ENCODE results near the gene DCDC2B. TPM values are rescaled to one million over a fixed set of nuclear protein-coding genes. Genes with fewer than 3 reads are reported as not detected.
A peak's percentile ranks its signal among the peaks of the same experiment; 100 is the strongest.

The DCDC2B gene
- total and polyA plus RNA-seq, 10 of the 15 experiments (the other 5 are each of a cell fraction or from before 2014, with no cell fraction given), result 0.12 to 0.21 (median 0.15) TPM; not detected in 7

DNA sequence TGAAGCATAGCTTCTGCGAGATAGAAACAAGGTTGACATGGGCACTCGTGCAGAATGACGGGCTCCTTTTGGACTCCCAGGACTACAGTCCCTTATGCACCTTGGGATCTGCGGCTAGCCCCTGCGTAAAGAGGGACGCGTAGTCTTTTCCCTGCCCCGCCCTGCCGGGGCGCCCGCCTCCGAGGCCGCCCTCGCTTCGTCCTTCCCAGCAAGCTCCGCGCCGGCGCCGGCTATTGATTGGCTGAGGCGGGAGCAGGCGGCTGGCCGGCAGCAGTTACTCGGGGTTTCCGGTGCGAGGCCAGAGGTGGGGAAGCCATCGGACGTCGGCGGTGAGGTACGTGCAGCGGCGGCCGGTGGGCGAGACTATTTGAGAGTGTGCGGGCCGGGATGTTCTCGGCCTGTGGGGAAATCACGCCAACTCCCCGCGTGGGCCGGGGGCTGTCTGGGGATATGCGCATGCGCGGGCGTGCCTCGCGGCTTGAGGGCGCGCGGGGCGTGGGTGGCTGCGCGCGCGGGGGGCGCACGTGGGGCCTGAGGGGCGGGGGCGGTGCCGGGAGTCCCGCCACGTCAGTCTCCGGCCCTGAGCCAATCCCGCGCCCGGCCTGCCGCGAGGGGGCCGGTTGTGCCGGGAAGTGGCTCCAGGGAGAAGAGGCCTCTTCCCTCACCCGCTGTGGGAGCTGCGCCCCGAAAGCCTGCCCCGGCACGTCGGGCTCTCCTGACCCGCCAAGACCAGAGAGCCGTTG, 29.3 kb upstream of the DCDC2B start, which contains the start of gene TXLNA (continued):
- TF ChIP-seq BHLHE40 (IDR thresholded peaks at IDR 0.05; ENCODE audit: borderline replicate concordance in 1 of 2, low read depth in 2 of 2, low read length in 1 of 2) (peak; percentile 89 to 96; a peak in 3 of 4 replicates), BACH1 (IDR thresholded peaks at IDR 0.05; ENCODE audit: borderline replicate concordance) (peak; percentile 99), EP300 (IDR thresholded peaks at IDR 0.05; ENCODE audit: borderline replicate concordance in 1 of 2, control insufficient read depth in 1 of 2, low read depth in 2 of 2, low read length in 2 of 2) (peak in 1 of 2 experiments; percentile 33; a peak in 1 of 4 replicates), MTA2 (IDR thresholded peaks at IDR 0.05; ENCODE audit: low read depth) (no peak), TAF1 (IDR thresholded peaks at IDR 0.05; ENCODE audit: borderline replicate concordance, low read depth, low read length) (peak; percentile 79; the same call in 1 of the 2 replicates), POLR2A (IDR thresholded peaks at IDR 0.05; ENCODE audit: low read depth, low read length) (peak; percentile 99), NFYB (IDR thresholded peaks at IDR 0.05; ENCODE audit: insufficient read depth, low read depth, low read length) (peak; percentile 91), MEF2A (IDR thresholded peaks at IDR 0.05; ENCODE audit: insufficient read depth, low read depth, low read length) (no peak), CBX3 (IDR thresholded peaks at IDR 0.05; ENCODE audit: borderline replicate concordance, low read depth) (no peak), SREBF1 (IDR thresholded peaks at IDR 0.05; ENCODE audit: low read length) (0 out of 2 replicates have a peak, but pooled peaks have one; percentile 7)
- TF ChIP-seq, protein P1, sequence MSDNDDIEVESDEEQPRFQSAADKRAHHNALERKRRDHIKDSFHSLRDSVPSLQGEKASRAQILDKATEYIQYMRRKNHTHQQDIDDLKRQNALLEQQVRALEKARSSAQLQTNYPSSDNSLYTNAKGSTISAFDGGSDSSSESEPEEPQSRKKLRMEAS (IDR thresholded peaks at IDR 0.05; ENCODE audit: low read depth, low read length), result no peak; the same call in none of the 2 replicates
- TF ChIP-seq, protein P2, sequence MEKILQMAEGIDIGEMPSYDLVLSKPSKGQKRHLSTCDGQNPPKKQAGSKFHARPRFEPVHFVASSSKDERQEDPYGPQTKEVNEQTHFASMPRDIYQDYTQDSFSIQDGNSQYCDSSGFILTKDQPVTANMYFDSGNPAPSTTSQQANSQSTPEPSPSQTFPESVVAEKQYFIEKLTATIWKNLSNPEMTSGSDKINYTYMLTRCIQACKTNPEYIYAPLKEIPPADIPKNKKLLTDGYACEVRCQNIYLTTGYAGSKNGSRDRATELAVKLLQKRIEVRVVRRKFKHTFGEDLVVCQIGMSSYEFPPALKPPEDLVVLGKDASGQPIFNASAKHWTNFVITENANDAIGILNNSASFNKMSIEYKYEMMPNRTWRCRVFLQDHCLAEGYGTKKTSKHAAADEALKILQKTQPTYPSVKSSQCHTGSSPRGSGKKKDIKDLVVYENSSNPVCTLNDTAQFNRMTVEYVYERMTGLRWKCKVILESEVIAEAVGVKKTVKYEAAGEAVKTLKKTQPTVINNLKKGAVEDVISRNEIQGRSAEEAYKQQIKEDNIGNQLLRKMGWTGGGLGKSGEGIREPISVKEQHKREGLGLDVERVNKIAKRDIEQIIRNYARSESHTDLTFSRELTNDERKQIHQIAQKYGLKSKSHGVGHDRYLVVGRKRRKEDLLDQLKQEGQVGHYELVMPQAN (conservative IDR thresholded peaks at IDR 0.05), result peak; percentile 91
- TF ChIP-seq, protein P3, sequence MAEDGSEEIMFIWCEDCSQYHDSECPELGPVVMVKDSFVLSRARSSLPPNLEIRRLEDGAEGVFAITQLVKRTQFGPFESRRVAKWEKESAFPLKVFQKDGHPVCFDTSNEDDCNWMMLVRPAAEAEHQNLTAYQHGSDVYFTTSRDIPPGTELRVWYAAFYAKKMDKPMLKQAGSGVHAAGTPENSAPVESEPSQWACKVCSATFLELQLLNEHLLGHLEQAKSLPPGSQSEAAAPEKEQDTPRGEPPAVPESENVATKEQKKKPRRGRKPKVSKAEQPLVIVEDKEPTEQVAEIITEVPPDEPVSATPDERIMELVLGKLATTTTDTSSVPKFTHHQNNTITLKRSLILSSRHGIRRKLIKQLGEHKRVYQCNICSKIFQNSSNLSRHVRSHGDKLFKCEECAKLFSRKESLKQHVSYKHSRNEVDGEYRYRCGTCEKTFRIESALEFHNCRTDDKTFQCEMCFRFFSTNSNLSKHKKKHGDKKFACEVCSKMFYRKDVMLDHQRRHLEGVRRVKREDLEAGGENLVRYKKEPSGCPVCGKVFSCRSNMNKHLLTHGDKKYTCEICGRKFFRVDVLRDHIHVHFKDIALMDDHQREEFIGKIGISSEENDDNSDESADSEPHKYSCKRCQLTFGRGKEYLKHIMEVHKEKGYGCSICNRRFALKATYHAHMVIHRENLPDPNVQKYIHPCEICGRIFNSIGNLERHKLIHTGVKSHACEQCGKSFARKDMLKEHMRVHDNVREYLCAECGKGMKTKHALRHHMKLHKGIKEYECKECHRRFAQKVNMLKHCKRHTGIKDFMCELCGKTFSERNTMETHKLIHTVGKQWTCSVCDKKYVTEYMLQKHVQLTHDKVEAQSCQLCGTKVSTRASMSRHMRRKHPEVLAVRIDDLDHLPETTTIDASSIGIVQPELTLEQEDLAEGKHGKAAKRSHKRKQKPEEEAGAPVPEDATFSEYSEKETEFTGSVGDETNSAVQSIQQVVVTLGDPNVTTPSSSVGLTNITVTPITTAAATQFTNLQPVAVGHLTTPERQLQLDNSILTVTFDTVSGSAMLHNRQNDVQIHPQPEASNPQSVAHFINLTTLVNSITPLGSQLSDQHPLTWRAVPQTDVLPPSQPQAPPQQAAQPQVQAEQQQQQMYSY (CRISPR knock-in tag; IDR thresholded peaks at IDR 0.05), result no peak
- TF ChIP-seq, protein P4, sequence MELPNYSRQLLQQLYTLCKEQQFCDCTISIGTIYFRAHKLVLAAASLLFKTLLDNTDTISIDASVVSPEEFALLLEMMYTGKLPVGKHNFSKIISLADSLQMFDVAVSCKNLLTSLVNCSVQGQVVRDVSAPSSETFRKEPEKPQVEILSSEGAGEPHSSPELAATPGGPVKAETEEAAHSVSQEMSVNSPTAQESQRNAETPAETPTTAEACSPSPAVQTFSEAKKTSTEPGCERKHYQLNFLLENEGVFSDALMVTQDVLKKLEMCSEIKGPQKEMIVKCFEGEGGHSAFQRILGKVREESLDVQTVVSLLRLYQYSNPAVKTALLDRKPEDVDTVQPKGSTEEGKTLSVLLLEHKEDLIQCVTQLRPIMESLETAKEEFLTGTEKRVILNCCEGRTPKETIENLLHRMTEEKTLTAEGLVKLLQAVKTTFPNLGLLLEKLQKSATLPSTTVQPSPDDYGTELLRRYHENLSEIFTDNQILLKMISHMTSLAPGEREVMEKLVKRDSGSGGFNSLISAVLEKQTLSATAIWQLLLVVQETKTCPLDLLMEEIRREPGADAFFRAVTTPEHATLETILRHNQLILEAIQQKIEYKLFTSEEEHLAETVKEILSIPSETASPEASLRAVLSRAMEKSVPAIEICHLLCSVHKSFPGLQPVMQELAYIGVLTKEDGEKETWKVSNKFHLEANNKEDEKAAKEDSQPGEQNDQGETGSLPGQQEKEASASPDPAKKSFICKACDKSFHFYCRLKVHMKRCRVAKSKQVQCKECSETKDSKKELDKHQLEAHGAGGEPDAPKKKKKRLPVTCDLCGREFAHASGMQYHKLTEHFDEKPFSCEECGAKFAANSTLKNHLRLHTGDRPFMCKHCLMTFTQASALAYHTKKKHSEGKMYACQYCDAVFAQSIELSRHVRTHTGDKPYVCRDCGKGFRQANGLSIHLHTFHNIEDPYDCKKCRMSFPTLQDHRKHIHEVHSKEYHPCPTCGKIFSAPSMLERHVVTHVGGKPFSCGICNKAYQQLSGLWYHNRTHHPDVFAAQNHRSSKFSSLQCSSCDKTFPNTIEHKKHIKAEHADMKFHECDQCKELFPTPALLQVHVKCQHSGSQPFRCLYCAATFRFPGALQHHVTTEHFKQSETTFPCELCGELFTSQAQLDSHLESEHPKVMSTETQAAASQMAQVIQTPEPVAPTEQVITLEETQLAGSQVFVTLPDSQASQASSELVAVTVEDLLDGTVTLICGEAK (IDR thresholded peaks at IDR 0.05; ENCODE audit: borderline replicate concordance), result peak; percentile 68
- TF ChIP-seq, protein P5, sequence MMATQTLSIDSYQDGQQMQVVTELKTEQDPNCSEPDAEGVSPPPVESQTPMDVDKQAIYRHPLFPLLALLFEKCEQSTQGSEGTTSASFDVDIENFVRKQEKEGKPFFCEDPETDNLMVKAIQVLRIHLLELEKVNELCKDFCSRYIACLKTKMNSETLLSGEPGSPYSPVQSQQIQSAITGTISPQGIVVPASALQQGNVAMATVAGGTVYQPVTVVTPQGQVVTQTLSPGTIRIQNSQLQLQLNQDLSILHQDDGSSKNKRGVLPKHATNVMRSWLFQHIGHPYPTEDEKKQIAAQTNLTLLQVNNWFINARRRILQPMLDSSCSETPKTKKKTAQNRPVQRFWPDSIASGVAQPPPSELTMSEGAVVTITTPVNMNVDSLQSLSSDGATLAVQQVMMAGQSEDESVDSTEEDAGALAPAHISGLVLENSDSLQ (IDR thresholded peaks at IDR 0.05), result peak; percentile 91

All from GM12878 (cell line).